H7 (cell line): ENCODE data around the gene NRXN2. TPM values are rescaled to one million over a fixed set of nuclear protein-coding genes. Genes with fewer than 3 reads are reported as not detected.

ENCODE experiments used
- DNase-seq: peaks from one replicate; pipeline ENCODE4 v3.0.0; 2012
- H3K27me3 ChIP-seq: 2 replicates; pipeline ENCODE4 v1.6.0; 2011; ENCODE audit warnings: mild to moderate bottlenecking, low read length; ENCODE audit not compliant: control insufficient read depth, insufficient read depth
- H3K36me3 ChIP-seq: replicated peaks from 2 replicates; pipeline ENCODE4 v1.5.1; 2011; ENCODE audit warnings: low read length; ENCODE audit not compliant: control insufficient read depth, insufficient read depth
- H3K4me3 ChIP-seq: 2 replicates; pipeline ENCODE4 v1.5.1; 2011; ENCODE audit warnings: low read depth, mild to moderate bottlenecking, control low read depth, low read length, moderate library complexity; ENCODE audit not compliant: insufficient read depth
- total RNA-seq: library from RNA; depleted of rRNA; stranded (reverse); fragments of >200 nt; shearing (Covaris generic); gene quantifications from 2 replicates; pipeline ENCODE4 v1.2.3, GENCODE V29; 2014

Gene NRXN2
- total RNA-seq, 1 experiment from 2014 or later = 1.9 TPM

- H3K4me3 ChIP-seq = no peak overlapping the region
- no peaks in the 10 kb centered on the region for H3K36me3 ChIP-seq
- H3K27me3 ChIP-seq = no peaks in the 10 kb centered on the region
- DNase-seq = peak; percentile 47
Measured at GRCh38 chr11:64591257-64592233, 131.5 kb downstream of the NRXN2 start.

GRCh38 chr11:64590763-64591221 lies 132.2 kb downstream of the NRXN2 start, which contains the start of gene SLC22A12:
TSS of gene SLC22A12 (plus strand) at chr11:64591220. CDS start at chr11:64591557, 337 bp downstream.
- Histone ChIP-seq H3K27me3 (no peaks in the 10 kb centered on the region), H3K4me3 (no peak within 1 kb of the TSS), H3K36me3 (no peaks in the 10 kb centered on the region)
- no peak for DNase-seq

GRCh38 chr11:64588701-64589100 lies 134.3 kb downstream of the NRXN2 start:
- Histone ChIP-seq H3K36me3 (no peaks in the 10 kb centered on the region), H3K4me3 (no peak overlapping the region), H3K27me3 (no peaks in the 10 kb centered on the region)
- no peak for DNase-seq

GRCh38 chr11:64586366-64586765 lies 136.6 kb downstream of the NRXN2 start:
- no peaks in the 10 kb centered on the region for H3K27me3 ChIP-seq

GRCh38 chr11:64585150-64585549 lies 137.8 kb downstream of the NRXN2 start:
- Histone ChIP-seq H3K4me3 (no peak overlapping the region), H3K36me3 (no peaks in the 10 kb centered on the region), H3K27me3 (no peaks in the 10 kb centered on the region)
- no peak for DNase-seq

More at GRCh38 chr11:64586366-64586765, 136.6 kb downstream of the NRXN2 start:
- no peaks in the 10 kb centered on the region for H3K36me3 ChIP-seq
- no peak overlapping the region for H3K4me3 ChIP-seq
- no peak for DNase-seq

GRCh38 chr11:64583296-64584262 lies 139.4 kb downstream of the NRXN2 start:
- no peaks in the 10 kb centered on the region for H3K36me3 ChIP-seq
- peak; percentile 54 for DNase-seq
- H3K27me3 ChIP-seq = no peaks in the 10 kb centered on the region

GRCh38 chr11:64582885-64583284 lies 140.1 kb downstream of the NRXN2 start:
- Histone ChIP-seq H3K27me3 (no peaks in the 10 kb centered on the region), H3K4me3 (no peak overlapping the region), H3K36me3 (no peaks in the 10 kb centered on the region)
- DNase-seq = no peak

More at GRCh38 chr11:64583296-64584262, 139.4 kb downstream of the NRXN2 start:
- no peak overlapping the region for H3K4me3 ChIP-seq

- no peaks in the 10 kb centered on the region for H3K27me3 ChIP-seq
- no peak overlapping the region for H3K4me3 ChIP-seq
- no peaks in the 10 kb centered on the region for H3K36me3 ChIP-seq
- no peak for DNase-seq
Measured at GRCh38 chr11:64581057-64581523, 141.9 kb downstream of the NRXN2 start.

- no peak for DNase-seq
- H3K27me3 ChIP-seq = no peaks in the 10 kb centered on the region
- H3K36me3 ChIP-seq = no peaks in the 10 kb centered on the region
- H3K4me3 ChIP-seq = no peak overlapping the region
Measured at GRCh38 chr11:64580412-64580811, 142.6 kb downstream of the NRXN2 start.

GRCh38 chr11:64577202-64577601 lies 145.8 kb downstream of the NRXN2 start:
- no peaks in the 10 kb centered on the region for H3K27me3 ChIP-seq
- no peak for DNase-seq
- no peak overlapping the region for H3K4me3 ChIP-seq
- H3K36me3 ChIP-seq = no peaks in the 10 kb centered on the region

GRCh38 chr11:64572143-64572542 lies 150.9 kb downstream of the NRXN2 start:
- H3K36me3 ChIP-seq = no peaks in the 10 kb centered on the region
- no peak for DNase-seq
- H3K27me3 ChIP-seq = no peaks in the 10 kb centered on the region; the same call in 1 of the 2 replicates
- no peak overlapping the region for H3K4me3 ChIP-seq

GRCh38 chr11:64571410-64572091 lies 151.4 kb downstream of the NRXN2 start:
- no peak overlapping the region for H3K4me3 ChIP-seq
- no peaks in the 10 kb centered on the region; the same call in 1 of the 2 replicates for H3K27me3 ChIP-seq
- DNase-seq = peak; percentile 81
- H3K36me3 ChIP-seq = no peaks in the 10 kb centered on the region

- Histone ChIP-seq H3K36me3 (no peaks in the 10 kb centered on the region), H3K27me3 (no peaks in the 10 kb centered on the region; the same call in 1 of the 2 replicates), H3K4me3 (no peak overlapping the region)
- DNase-seq = no peak
Measured at GRCh38 chr11:64571050-64571409, 152.0 kb downstream of the NRXN2 start.

- DNase-seq = no peak
- no peak overlapping the region for H3K4me3 ChIP-seq
- no peaks in the 10 kb centered on the region for H3K36me3 ChIP-seq
- H3K27me3 ChIP-seq = no peaks in the 10 kb centered on the region; the same call in 1 of the 2 replicates
Measured at GRCh38 chr11:64570341-64570740, 152.7 kb downstream of the NRXN2 start.
